ENCODE results near the gene DHX35.

GRCh38 chr20:39057911-39058310, 95.8 kb downstream of the DHX35 start:
- TF ChIP-seq CTCF (IDR thresholded peaks at IDR 0.05) (no peak), POLR2A (IDR thresholded peaks at IDR 0.05) (no peak)
